GM21825 (cell line): ENCODE measurements around the gene FAM117A.
"Not testable (repeated sequence)": the region's sequence is repeated elsewhere in the genome, so short reads cannot be mapped to it uniquely, and the experiment has no call there.

Source experiments
- ATAC-seq: cut with Tn5 transposase; IDR thresholded peaks from one replicate; pipeline ENCODE4 v1.9.1; 2021; ENCODE audit warnings: mild to moderate bottlenecking, moderate library complexity; ENCODE audit not compliant: unreplicated experiment

Gene FAM117A

DNA sequence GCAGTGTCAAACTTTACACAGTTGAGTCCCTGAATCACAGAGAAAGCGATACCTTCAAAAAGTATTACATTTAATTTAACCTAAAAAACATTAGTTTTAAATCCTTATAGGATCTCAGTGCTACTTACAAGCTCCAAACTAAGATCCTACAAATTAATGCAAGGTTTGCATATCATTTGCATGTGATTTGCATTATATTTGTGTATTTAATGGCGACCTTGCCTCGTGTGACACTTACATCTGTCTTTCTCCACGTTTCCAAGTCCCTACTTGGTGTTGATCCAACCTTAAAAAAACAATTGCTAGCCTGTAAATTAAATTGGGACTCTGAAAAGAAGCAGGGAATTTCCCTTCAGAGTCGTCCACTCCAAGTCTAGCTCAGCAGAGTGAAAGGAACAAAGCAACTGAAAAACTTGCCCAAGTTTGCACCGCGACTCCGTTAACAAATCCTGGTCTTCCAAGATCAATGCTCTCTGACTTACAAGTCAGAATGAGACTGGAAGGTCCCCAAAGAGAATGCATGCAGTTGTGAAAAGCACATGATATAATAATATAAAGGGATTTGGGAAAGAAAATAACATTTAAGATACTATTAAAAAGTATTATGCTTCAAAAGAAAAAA lies 739 bp upstream of the FAM117A start:
- no peak for ATAC-seq

DNA sequence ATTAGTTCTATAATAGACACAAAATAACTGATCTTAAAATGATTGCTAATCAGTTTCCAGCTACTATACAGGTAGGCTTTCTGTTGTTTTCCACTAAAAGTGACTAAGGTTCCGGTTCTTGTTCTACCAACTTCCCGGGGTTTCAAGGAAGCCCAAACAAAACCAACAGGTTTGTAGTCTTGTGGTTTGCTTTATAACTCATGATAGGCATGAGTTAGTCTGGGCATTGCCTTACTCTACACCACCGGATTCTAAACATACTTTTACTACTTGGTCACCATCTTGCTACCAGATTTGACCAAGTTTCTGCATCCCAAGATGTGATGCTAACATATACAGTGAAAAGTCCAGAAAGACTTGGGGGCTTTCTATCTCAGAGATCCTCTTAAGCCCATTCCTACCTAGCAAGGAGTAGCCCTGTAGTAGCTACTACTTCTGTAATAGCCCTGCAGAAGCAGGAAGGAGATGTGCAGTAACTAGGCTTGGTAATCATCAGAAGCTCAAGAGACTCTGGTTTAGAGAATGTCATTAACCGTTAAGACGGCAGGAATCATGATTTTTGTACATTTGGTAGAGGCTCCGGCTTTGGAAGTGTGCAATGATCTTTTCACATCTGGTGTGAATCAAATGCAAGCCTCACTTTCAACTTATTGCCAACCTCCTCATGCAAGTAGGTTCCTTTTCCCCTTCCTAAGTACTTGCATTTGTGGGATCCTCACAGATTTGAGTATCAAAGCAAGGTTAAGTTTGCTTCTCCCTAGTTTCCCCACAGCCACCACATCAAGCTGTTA lies 1.6 kb downstream of the FAM117A start:
- no peak for ATAC-seq

DNA sequence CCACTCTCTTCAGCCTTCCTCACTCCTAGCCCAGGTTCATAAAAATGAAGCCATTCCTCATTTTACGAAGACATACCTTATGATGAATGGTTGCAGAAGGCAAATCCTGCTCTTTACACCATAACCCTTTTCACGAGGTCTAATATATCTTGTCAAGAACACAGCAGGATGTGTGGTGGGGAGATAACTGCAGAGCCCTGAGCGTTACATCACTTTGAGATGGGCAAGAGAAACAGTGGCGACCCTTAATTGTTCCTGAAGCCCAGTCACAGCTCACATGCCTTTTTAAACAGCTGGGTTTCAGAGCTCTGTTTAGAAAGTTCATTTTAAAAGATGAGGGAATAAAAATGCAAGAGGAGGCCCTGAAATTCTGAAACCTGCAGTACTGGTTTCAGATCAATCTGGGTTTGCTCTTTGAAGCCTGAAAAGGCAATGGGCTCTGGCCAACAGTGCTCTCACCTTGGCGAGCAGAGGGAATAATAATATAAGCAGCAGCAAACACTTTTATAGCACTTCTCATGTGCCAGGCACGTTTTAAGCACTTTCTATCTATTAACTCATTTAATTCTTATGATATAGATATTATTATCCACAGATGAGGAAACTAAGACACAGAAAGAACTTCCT lies 2.9 kb downstream of the FAM117A start:
- no peak for ATAC-seq

DNA sequence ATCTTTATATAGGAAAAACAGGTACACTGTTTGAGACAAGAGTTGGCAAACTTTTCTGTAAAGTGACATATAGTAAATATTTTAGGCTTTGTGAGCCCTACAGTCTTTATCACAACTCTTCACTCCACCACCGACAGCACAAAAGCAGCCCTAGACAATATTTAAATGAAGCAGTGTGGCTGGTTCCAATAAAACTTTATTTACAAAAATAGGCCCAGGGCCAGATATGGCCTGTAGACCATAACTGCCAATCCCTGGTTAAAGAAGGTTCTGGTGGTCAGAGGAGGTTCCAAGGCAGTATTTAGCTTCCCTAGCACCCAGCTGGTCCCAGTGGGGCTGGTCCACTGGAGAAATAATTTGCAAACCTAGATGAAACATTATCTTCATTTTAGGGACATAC lies 3.6 kb downstream of the FAM117A start:
- no peak for ATAC-seq

DNA sequence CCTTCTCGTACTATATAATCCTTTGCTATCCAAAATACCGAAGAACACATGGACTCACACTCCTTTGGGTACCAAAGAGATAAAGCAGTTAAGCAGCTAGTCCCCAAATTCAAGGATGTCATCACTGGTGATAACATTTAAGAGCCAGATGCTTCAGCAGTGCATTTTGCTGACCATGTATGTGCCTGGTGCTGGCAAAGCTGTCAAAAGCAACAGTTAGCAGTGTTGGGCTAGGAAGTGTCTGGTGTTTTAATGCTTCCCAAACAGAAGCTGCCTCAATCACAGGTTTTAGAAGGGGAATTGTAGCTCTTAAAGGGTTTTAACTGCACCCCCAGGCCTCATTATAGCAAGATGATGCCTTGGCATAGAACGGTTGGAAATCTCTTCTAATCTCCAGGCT lies 4.7 kb downstream of the FAM117A start:
- ATAC-seq = no peak

DNA sequence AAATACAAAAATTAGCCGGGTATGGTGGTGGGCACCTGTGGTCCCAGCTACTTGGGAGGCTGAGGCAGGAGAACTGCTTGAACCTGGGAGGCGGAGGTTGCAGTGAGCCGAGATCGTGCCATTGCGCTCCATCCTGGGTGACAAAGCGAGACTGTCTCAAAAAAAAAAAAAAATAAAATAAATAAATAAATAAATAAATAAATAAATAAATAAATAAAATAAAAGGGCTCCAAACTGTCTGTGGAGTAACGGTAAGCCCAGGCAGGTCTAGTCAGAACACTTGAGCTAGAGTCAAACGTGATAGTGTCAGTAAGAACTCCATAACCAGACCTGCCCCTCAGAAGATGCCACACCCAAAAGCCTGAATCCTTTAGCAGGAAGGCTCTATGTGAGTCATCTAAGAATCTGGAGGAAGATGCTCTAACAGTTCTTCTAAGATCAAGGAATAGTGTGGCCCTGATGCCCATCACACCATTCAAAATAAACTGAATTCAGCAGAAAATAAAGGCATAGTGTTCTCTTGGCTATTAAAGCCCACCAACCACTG lies 5.4 kb downstream of the FAM117A start:
- not testable (repeated sequence) for ATAC-seq

DNA sequence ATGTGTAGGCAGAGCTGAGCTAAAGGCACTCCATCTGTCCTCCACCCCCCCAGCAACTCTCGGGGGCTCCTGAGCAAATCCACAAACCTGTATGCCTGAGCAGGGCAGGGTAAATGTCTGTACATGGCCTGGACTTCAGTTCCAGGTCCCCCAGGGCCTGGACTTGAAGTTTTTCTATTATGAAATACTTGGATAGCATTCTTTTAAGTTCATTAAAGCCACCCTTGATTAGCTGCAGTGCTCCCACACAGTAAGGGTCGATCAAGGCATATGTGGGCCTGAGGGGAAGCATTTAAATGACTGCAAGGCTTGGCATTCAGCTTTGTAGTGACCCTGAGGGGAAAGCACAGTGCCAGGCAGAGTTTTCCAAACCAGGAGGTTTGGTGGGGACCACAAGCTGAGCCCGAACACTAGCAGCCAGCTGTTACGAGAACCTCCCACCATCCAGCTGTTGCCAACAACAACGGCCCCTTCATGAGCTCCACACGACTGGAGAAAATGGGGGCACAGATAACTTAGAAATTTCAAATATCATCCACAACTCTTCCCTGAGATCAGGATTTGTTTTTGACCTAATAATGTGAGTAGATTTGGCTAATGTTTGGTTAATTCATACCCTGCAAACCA lies 6.7 kb downstream of the FAM117A start:
- no peak for ATAC-seq

DNA sequence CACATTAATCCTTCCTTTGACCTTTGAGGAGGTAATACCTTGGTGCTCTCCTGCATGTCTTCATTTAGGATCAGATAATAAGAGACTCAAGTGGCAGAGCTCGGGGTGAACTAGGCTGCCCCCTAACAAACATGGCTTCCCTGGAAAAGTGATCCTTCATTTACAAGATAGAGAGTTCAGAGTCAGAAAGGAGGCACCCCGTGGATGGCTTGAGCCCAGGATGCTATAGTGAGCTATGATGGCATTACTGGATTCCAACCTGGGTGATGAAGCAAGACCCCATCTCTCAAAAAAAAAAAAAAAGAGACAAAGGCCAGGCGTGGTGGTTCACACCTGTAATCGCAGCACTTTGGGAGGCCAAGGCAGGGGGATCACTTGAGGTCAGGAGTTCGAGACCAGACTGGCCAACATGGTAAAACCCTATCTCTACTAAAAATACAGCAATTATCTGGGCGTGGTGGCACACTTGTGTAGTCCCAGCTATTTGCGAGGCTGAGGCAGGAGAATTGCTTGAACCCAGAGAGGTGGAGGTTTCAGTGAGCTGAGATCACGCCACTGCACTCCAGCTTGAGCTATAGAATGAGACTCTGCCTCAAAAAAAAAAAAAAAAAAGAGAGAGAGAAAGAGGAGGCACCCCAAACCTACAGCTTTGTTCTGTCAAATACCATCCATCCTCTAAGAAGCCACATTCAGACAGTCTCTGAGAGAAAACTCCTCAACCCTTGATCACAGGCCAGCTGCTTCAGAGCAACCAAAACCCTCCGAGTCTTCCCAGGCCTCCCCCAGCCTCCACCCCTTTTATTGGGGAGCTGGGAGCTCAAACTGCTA lies 7.4 kb downstream of the FAM117A start:
- no peak for ATAC-seq

DNA sequence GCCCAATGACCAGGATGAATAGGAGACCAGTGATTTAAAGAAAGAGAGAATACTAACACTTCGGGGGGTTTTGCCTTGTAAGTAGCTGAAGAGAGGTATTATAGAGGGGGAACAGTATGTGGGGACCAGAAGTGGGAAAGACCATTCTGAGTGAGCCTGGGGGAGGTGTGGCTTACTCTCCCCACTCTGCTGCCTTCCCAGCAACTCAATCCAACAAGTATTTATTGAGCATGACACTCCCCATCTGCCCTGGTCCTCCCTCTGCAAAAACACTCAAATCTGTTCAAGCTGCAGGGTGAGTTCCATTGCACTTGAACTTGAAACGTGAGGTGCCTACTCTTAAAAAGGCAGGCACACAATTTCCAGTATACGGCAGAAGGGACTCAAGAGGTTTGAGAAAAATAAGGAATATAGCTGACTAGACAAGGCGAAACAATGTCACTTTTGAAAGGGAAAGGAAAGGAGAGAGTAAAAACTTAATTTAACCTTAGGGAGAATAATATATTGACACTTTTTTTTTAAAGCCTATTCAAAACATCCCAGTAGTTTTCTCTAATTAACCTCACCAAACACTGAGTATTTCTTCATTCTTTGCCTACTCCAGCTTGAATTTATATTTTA lies 8.2 kb downstream of the FAM117A start:
- ATAC-seq = no peak

DNA sequence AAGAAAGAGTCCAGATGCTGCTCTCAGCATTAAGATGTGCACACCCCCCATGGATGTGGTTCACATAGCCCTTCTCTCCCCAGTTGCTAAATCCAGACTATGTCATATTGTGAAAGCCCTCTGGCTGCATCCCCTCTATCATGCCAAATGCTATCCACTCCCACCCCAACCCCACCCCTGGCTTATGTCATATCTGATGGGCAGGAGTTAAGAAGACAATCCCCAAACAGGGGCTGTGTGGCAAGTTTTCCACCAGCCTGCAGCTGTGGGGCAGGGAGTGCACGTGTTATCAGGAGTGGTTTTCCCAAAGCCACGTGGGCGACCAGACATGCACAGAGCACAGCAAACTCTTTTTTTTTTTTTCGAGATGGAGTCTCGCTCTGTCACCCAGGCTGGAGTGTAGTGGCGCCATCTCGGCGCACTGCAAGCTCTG lies 10.0 kb downstream of the FAM117A start:
- no peak for ATAC-seq

DNA sequence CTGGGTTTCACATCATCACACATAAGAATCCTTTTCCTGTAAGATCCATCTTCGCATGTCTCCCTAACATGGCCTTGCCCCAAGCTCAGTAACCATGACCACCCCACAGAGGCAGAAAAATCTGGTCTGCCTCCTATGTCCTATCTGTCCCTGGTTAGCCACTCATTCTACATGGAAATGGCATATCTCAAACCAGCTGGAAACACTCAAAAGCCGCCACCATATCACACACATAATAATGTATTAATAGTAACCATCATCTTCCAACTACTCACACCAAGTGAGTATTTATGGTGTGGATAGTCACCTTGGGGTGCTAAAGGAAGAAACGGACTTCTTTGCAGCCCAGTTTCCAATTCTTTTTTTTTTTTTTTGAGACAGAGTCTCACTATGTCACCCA lies 11.4 kb downstream of the FAM117A start:
- ATAC-seq = no peak

DNA sequence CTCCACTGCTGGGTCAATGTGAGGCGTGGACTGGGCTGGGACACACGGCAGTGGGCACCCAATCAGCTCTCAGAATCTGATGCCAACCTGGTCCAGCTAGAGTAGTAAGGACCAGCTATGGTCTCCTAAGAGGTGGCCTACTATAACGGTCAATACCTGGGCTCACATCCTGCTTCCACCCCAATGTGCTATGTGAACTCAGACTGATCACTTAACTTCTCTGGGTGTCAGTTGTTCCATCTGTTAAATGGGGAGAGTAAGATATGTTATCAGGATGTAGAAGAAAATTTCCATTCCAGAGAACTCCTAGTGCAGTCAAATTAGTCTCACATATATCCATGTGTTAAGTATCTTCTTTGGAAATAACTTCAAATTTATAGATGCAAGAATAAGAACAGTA lies 14.2 kb downstream of the FAM117A start:
- ATAC-seq = no peak

DNA sequence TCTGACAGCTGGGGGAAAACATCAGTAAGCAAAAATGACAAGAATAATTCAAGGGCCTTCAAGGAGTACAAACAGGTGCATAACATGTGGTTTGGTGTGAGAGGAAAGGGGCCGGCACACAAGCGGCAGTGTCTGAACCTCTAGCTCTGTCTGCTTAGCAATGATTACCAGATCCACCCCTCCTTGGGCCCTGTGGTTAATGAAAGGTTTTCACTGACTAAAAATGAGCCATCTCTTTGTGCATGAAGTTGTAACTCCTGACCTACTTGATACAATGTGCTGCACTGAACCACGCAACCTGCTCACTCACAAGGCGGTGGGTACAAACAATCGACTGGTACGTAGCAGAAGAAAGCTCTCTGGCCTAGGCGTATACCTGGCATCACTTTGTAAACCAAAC lies 15.1 kb downstream of the FAM117A start:
- peak; percentile 75 for ATAC-seq

DNA sequence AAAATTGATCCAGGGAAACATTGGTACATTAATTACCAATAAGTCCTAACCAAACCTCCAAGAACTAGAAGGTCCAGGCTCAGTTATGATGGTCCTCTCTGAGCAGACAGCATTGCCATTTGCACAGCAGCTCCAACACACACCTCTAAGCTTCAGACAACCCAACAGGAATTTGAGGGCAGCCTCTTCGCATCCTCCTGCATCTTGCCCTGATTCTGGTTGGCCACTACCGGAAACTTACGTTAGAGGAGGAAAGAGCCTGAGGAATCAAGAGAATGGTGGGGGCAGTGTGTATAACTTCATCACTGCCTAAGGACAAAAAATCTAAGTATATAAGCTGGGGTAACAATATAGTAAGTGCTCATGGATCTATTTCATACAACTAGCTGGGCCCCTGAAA lies 15.7 kb downstream of the FAM117A start:
- ATAC-seq = no peak

DNA sequence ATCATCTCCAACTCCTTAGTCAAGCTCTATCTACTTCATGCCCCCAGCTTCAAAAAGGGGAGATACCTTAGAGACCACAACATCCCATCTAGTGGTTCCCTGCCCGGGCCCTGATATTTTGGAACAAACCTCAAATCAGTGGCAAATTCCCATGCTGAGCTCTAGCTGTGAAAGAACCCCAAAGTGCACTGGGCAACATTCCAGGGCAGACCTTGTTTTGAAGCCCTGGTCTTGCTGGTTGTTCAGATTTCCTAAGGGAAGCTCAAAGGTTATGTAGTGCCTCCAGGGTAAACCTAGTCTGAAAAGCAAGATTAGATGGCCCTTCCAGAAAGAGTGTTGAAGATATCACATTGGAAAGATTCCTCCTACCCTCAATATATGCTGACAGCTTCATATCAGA lies 16.3 kb downstream of the FAM117A start:
- no peak for ATAC-seq

DNA sequence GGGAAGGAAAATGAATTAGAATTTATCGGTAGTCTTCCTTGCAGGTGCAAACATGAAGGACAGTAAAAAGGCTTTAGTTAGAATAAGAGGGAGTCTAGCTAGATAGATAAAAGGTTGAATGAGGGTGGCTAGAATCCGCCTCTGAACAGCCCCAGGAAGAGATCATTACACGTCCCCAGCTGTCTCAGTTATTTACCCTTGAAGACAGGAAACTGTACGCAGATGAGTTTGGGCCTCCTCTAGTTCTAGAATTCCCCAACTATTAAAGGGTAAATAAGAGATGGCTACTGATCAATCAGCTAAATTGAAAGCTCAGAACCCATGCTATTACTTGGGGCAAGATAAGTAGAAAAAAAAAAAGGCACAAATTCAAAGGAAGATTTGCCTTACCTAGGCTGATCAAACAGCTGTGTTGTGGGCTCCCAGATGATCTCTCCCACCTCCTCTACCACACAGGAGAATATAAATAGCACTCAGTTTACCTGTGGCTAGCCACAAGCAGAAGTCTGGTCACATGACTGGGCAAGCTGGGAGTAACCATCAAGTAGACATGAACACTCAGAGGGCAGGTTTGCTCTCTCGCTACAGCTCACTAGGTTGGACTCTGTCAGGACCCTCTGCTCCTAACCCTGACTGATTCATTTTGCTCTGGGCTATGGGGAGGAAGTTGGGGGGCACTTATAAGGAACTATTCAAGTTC lies 17.0 kb downstream of the FAM117A start:
- ATAC-seq = peak; percentile 48

DNA sequence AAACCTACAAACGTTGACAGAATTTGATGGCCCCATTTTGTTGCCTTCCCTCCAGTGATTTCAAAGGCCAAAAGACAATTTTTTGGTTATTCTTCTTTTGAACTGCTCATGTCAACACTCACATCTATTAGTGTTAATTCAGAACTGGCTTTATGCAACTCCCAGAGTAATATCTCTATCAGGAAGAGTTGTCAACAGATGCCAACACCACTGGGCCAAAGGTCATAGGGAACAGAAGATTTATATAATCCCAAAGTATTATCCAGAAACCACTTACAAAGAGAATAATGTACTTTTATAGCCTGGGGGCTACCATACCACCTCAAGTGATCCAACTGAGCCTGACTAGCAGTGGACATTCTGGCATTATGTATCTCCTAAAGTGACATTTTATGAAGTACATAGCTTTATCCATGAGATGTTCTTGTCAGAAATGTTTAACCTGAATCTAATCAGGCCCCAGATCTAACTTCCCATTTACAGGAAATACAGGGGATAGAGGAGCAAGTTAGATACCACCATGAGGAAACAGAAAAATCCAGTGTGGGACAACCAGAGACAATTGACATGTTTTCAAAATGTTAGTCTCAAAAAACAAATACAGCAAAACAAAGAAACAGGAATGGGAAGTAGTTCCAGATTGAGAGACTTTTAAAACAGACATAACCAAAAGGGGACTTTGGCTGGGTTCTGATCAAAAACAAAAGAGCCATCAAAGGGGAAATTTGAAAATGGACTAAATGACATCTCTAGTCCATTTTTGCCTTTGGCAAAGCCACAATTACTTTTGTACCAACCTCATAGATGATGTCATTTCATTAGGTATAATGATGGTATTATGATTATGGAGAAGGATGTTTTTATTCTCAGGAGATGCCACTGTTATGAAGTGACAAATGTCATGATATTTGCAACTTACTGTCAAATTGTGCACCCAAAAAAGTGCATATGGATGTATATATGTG lies 18.5 kb downstream of the FAM117A start:
- no peak for ATAC-seq

DNA sequence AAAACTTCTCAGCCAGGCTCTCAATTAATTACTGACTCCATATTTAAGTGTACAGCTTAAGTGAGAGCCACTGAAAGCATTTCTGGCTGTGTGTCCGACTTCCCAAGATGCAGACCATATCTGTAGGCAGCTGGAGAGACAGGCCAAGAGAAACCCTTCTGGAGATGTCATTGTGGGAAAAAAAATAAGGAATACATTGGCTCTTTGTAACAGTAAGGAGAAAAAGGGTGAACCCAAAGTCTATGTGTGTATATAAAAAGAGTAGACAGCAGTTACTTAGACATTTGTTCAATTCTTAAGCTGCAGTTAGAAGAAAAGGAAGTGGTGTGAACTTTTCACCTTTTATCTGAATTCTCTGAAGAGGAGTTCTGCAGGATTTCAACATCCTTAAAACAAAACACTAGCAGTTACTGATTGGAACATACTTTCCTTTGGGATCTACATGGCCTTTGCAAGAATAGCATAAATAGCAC lies 21.7 kb downstream of the FAM117A start:
- ATAC-seq = no peak
